DND-41 (cell line): Measurements from ENCODE around the gene C1orf167.
A peak's percentile ranks its signal among the peaks of the same experiment; 100 is the strongest.

ENCODE experiments used
- ATAC-seq: fragments of 200-7000 bp; cut with Tn5 transposase; 3 replicates; pipeline ENCODE4 v1.9.1; 2021; ENCODE audit warnings: low read depth; ENCODE audit not compliant: insufficient read depth
- DNase-seq: peaks from one replicate; pipeline ENCODE4 v3.0.0-alpha.2; 2020
- H2AFZ ChIP-seq: 2 replicates; pipeline ENCODE4 v1.6.0; 2012; ENCODE audit warnings: low read depth, low read length
- H3K27ac ChIP-seq: 2 replicates; pipeline ENCODE4 v1.5.1; 2012; ENCODE audit warnings: low read length, inconsistent platforms
- H3K27me3 ChIP-seq: fragments of 200-600 bp; sonication (generic); 2 replicates; pipeline ENCODE4 v1.6.0; 2012; ENCODE audit warnings: low read length, mild to moderate bottlenecking, inconsistent platforms; ENCODE audit not compliant: insufficient read depth, poor library complexity
- H3K36me3 ChIP-seq: 2 replicates; pipeline ENCODE4 v1.5.1; 2012; ENCODE audit warnings: low read length, inconsistent platforms; ENCODE audit not compliant: insufficient read depth
- H3K4me1 ChIP-seq: 2 replicates; pipeline ENCODE4 v1.5.1; 2012; ENCODE audit warnings: mild to moderate bottlenecking, low read length; ENCODE audit not compliant: insufficient read depth
- H3K4me2 ChIP-seq: 2 replicates; pipeline ENCODE4 v1.6.0; 2012; ENCODE audit warnings: mild to moderate bottlenecking, moderate library complexity, low read length, inconsistent platforms; ENCODE audit not compliant: insufficient read depth
- H3K4me3 ChIP-seq, 2 experiments: fragments of 200-600 bp in 1 of 2; shearing (Covaris generic) in 1 of 2; 2 replicates each; pipeline ENCODE4 v1.5.1; 2012 to 2016; ENCODE audit warnings: inconsistent platforms in 2 of 2, low read length in 2 of 2, mild to moderate bottlenecking in 2 of 2, low read depth in 1 of 2, moderate library complexity in 1 of 2
- H3K79me2 ChIP-seq: 2 replicates; pipeline ENCODE4 v1.6.0; 2012; ENCODE audit warnings: low read length, inconsistent platforms; ENCODE audit not compliant: insufficient read depth
- H3K9ac ChIP-seq: 2 replicates; pipeline ENCODE4 v1.6.0; 2012; ENCODE audit warnings: low read depth, mild to moderate bottlenecking, inconsistent platforms, low read length, moderate library complexity
- H3K9me3 ChIP-seq: 2 replicates; pipeline ENCODE4 v1.5.1; 2012; ENCODE audit warnings: low read length, moderate library complexity, mild to moderate bottlenecking, inconsistent platforms; ENCODE audit not compliant: insufficient read depth, severe bottlenecking
- H4K20me1 ChIP-seq: 2 replicates; pipeline ENCODE4 v1.6.0; 2012; ENCODE audit warnings: low read length; ENCODE audit not compliant: insufficient read depth
- EZH2 ChIP-seq: IDR thresholded peaks from 3 replicates; pipeline ENCODE4 v1.6.1; 2012; ENCODE audit warnings: borderline replicate concordance, low read depth, mild to moderate bottlenecking, moderate library complexity, low read length, inconsistent platforms; ENCODE audit not compliant: severe bottlenecking
- TF ChIP-seq, protein P1 (sequence below): IDR thresholded peaks from 2 replicates; pipeline ENCODE4 v1.5.1; 2012; ENCODE audit warnings: borderline replicate concordance, low read length, moderate library complexity, mild to moderate bottlenecking; ENCODE audit not compliant: poor library complexity, severe bottlenecking; ENCODE audit errors: extremely low read depth

The C1orf167 gene

DNA sequence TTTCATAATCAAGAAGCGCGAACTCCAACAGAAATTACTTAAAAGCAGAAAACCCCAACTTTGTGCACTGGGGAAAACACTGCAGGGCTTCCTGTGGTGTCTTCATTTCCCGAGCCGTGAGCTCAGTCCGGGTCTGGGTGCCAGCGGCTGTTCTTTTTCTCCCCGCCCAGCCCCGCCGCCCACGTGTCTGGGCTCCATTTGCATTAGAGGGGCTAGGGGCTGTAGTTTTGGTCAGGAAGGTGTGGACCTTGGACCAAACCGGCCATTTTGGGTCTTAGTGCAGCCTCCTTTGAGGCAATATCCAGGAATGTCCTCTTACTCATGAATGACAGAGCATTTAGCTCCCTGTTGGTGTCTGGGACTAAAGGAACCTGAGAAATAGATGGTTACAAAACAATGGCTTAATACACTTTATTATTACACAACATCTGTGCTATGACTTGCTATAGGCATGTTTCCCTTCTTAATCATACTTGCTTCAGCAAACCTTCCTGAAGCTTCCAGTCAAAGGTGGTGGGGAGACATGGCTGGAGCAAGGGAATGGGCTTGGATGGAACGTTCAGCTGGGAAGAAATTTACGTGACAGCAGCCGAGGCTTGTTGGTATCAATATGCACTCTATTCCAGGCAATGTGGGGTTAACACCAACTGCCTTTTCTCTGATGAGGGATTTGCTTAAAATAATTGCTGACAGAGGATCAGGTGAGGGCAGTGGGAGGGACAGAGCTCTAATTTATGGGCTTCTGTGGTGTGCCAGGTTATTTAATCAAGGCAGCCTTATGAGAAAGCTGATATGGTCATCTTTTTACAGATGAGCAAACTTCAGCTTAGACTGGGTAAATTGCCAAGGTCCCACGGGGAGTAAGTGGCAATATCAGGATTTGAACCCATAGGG, 25.0 kb upstream of the C1orf167 start:
- H3K4me3 ChIP-seq: peak overlapping the region; percentile 22 to 70; a peak in 3 of 4 replicates
- H3K36me3 ChIP-seq: no peaks in the 10 kb centered on the region
- TF ChIP-seq, protein P1, sequence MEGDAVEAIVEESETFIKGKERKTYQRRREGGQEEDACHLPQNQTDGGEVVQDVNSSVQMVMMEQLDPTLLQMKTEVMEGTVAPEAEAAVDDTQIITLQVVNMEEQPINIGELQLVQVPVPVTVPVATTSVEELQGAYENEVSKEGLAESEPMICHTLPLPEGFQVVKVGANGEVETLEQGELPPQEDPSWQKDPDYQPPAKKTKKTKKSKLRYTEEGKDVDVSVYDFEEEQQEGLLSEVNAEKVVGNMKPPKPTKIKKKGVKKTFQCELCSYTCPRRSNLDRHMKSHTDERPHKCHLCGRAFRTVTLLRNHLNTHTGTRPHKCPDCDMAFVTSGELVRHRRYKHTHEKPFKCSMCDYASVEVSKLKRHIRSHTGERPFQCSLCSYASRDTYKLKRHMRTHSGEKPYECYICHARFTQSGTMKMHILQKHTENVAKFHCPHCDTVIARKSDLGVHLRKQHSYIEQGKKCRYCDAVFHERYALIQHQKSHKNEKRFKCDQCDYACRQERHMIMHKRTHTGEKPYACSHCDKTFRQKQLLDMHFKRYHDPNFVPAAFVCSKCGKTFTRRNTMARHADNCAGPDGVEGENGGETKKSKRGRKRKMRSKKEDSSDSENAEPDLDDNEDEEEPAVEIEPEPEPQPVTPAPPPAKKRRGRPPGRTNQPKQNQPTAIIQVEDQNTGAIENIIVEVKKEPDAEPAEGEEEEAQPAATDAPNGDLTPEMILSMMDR: no peak
- TF ChIP-seq EZH2: peak; percentile 18
- peaks cover 51% of the 10 kb centered on the region for H3K4me1 ChIP-seq
- peak overlapping the region; percentile 28; the same call in 1 of the 2 replicates for H3K27ac ChIP-seq
- peak overlapping the region; percentile 87 for H3K4me2 ChIP-seq
- H2AFZ ChIP-seq: peak overlapping the region; percentile 78
- H3K9me3 ChIP-seq: no peaks in the 10 kb centered on the region
- DNase-seq: peak; percentile 51
- peaks cover 32% of the 10 kb centered on the region for H3K27me3 ChIP-seq
- no peaks in the 10 kb centered on the region for H3K79me2 ChIP-seq
- peaks cover 25% of the 10 kb centered on the region; the same call in 1 of the 2 replicates for H4K20me1 ChIP-seq
- peak overlapping the region; percentile 58 for H3K9ac ChIP-seq
- peak; percentile 53 for ATAC-seq

DNA sequence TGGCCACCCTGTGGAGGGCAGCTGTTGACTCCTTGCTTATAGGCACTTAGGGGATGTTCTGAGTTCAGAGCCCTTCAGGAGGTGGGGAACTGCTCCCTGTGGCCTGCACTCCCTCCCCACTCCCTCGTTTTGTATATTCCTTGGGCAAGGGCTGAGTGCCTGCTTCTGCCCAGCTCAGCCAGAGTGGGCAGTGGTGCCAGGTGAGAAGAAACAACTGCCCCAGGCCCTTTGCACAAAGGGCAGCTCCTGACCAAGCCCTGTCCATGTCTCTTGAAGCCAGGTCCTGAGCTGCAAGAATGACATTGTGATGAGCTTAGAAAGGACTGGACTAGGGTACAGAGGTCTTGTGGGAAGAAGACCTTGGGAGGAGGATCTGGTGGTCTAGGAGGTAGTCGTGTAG, 23.9 kb upstream of the C1orf167 start:
- H3K27ac ChIP-seq: no peak overlapping the region
- H3K79me2 ChIP-seq: no peaks in the 10 kb centered on the region
- no peak overlapping the region for H3K4me2 ChIP-seq
- no peak overlapping the region for H3K4me3 ChIP-seq
- peaks cover 29% of the 10 kb centered on the region for H4K20me1 ChIP-seq
- peaks cover 46% of the 10 kb centered on the region for H3K4me1 ChIP-seq
- no peak overlapping the region for H3K9ac ChIP-seq
- ATAC-seq (no peak), DNase-seq (no peak)
- TF ChIP-seq EZH2: no peak
- TF ChIP-seq, protein P1: no peak
- peaks cover 32% of the 10 kb centered on the region for H3K27me3 ChIP-seq
- no peaks in the 10 kb centered on the region for H3K9me3 ChIP-seq
- H3K36me3 ChIP-seq: no peaks in the 10 kb centered on the region
- no peak overlapping the region for H2AFZ ChIP-seq

DNA sequence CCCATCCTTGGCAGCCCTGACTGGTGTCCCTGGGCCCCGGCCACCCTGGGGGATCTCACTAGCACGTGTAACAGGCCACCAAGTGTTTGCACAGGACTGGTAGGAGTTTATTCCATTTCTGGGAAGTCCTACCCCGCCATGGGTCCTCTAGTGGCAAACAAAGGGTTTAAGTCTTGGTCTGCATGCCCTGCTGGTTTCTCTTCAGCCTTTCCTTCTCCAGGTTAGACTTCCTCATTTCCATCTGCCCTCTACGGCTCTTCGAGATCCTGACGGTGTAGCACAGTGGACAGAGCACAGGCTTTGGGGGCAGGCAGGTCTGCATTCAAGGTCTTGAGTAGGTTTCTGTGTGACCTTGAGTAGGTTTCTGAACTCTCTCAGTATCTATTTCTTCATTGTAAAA, 23.2 kb upstream of the C1orf167 start:
- TF ChIP-seq, protein P1: no peak
- no peak for TF ChIP-seq EZH2
- DNase-seq (no peak), ATAC-seq (no peak)
- peaks cover 32% of the 10 kb centered on the region for H3K27me3 ChIP-seq
- no peak overlapping the region for H2AFZ ChIP-seq
- H3K4me3 ChIP-seq: no peak overlapping the region
- no peaks in the 10 kb centered on the region for H3K79me2 ChIP-seq
- peaks cover 46% of the 10 kb centered on the region for H3K4me1 ChIP-seq
- H3K36me3 ChIP-seq: no peaks in the 10 kb centered on the region
- H3K9me3 ChIP-seq: no peaks in the 10 kb centered on the region
- peaks cover 29% of the 10 kb centered on the region for H4K20me1 ChIP-seq
- H3K9ac ChIP-seq: no peak overlapping the region
- H3K4me2 ChIP-seq: no peak overlapping the region
- no peak overlapping the region for H3K27ac ChIP-seq
